ENCODE data around the gene ADAMTS17.
A peak's percentile ranks its signal among the peaks of the same experiment; 100 is the strongest.

The ADAMTS17 gene

GRCh38 chr15:100310513-100311153 lies 31.1 kb downstream of the ADAMTS17 start:
- DNase-seq (ENCODE audit: low read depth, low spot score), result no peak

- DNase-seq (ENCODE audit: low read depth, low spot score), result no peak
Measured at GRCh38 chr15:100310041-100310405, 31.8 kb downstream of the ADAMTS17 start.

GRCh38 chr15:100309109-100310040 lies 32.4 kb downstream of the ADAMTS17 start:
- DNase-seq (ENCODE audit: low read depth, low spot score), result no peak

- no peak for DNase-seq (ENCODE audit: low read depth, low spot score)
Measured at GRCh38 chr15:100308608-100309007, 33.2 kb downstream of the ADAMTS17 start.

- DNase-seq (ENCODE audit: low read depth, low spot score), result no peak
Measured at GRCh38 chr15:100308213-100308600, 33.6 kb downstream of the ADAMTS17 start.

- DNase-seq (ENCODE audit: low read depth, low spot score), result no peak
Measured at GRCh38 chr15:100307241-100308212, 34.2 kb downstream of the ADAMTS17 start.

- no peak for DNase-seq (ENCODE audit: low read depth, low spot score)
Measured at GRCh38 chr15:100306098-100306497, 35.7 kb downstream of the ADAMTS17 start.

- no peak for DNase-seq (ENCODE audit: low read depth, low spot score)
Measured at GRCh38 chr15:100301910-100302431, 39.8 kb downstream of the ADAMTS17 start.

- no peak for DNase-seq (ENCODE audit: low read depth, low spot score)
Measured at GRCh38 chr15:100298257-100298656, 43.5 kb downstream of the ADAMTS17 start.

GRCh38 chr15:100297812-100298211 lies 44.0 kb downstream of the ADAMTS17 start:
- DNase-seq (ENCODE audit: low read depth, low spot score), result no peak

GRCh38 chr15:100295939-100296565 lies 45.7 kb downstream of the ADAMTS17 start:
- DNase-seq (ENCODE audit: low read depth, low spot score), result peak; percentile 5

GRCh38 chr15:100292010-100292409 lies 49.8 kb downstream of the ADAMTS17 start:
- DNase-seq (ENCODE audit: low read depth, low spot score), result no peak

- DNase-seq (ENCODE audit: low read depth, low spot score), result peak; percentile 52
Measured at GRCh38 chr15:100291106-100291505, 50.7 kb downstream of the ADAMTS17 start.

- no peak for DNase-seq (ENCODE audit: low read depth, low spot score)
Measured at GRCh38 chr15:100285641-100286295, 56.0 kb downstream of the ADAMTS17 start.

GRCh38 chr15:100284701-100285100 lies 57.1 kb downstream of the ADAMTS17 start:
- DNase-seq (ENCODE audit: low read depth, low spot score), result peak; percentile 32

- DNase-seq (ENCODE audit: low read depth, low spot score), result no peak
Measured at GRCh38 chr15:100284191-100284590, 57.6 kb downstream of the ADAMTS17 start.

GRCh38 chr15:100281096-100281917 lies 60.5 kb downstream of the ADAMTS17 start:
- no peak for DNase-seq (ENCODE audit: low read depth, low spot score)

GRCh38 chr15:100279849-100280248 lies 61.9 kb downstream of the ADAMTS17 start:
- DNase-seq (ENCODE audit: low read depth, low spot score), result no peak

GRCh38 chr15:100279446-100279845 lies 62.3 kb downstream of the ADAMTS17 start:
- DNase-seq (ENCODE audit: low read depth, low spot score), result peak; percentile 15
